OCI-LY7 (cell line): ENCODE results near the gene TMIGD1. TPM values are rescaled to one million over a fixed set of nuclear protein-coding genes. Genes with fewer than 3 reads are reported as not detected.

ENCODE experiments used
- BruUV-seq: library from RNA; stranded (reverse); fragments of 400-500 nt; replicated peaks from 2 replicates; lab custom pipeline; 2021; lab: Mats Ljungman, UMichigan
- CTCF ChIA-PET: fragments of 300-600 bp; sonication (Branson Sonifier 250); formaldehyde crosslinking; loops from one replicate; lab custom pipeline; 2022; ENCODE audit warnings: antibody characterized with exemption; ENCODE audit not compliant: unreplicated experiment; lab: Charles Lee
- POLR2A ChIA-PET: fragments of 300-600 bp; sonication (Branson Sonifier 250); formaldehyde crosslinking; loops from one replicate; lab custom pipeline; 2022; ENCODE audit warnings: antibody characterized with exemption; lab: Charles Lee
- DNase-seq: peaks from one replicate; pipeline ENCODE4 v3.0.0-alpha.2; 2015; ENCODE audit warnings: low spot score
- H2AFZ ChIP-seq: fragments of 200-600 bp; sonication (generic), shearing (Covaris generic); 2 replicates; pipeline ENCODE4 v1.6.1; 2014; ENCODE audit warnings: mild to moderate bottlenecking, antibody characterized with exemption, low read length, moderate library complexity
- H3K27ac ChIP-seq: fragments of 200-600 bp; sonication (generic); 2 replicates; pipeline ENCODE4 v1.5.1; 2014; ENCODE audit warnings: mixed run types, low read depth, mild to moderate bottlenecking, moderate library complexity, low read length, inconsistent platforms; ENCODE audit not compliant: poor library complexity, severe bottlenecking
- H3K36me3 ChIP-seq: fragments of 200-600 bp; sonication (generic); 2 replicates; pipeline ENCODE4 v1.6.1; 2014; ENCODE audit warnings: mild to moderate bottlenecking, antibody characterized with exemption, low read length, moderate library complexity, mixed read lengths; ENCODE audit not compliant: insufficient read depth
- H3K4me1 ChIP-seq: fragments of 200-600 bp; sonication (generic); 2 replicates; pipeline ENCODE4 v1.5.1; 2014; ENCODE audit warnings: mild to moderate bottlenecking, low read length; ENCODE audit not compliant: insufficient read depth, poor library complexity, severe bottlenecking
- H3K4me2 ChIP-seq: fragments of 200-600 bp; sonication (generic); 2 replicates; pipeline ENCODE4 v1.6.1; 2014; ENCODE audit warnings: mild to moderate bottlenecking, low read length
- H3K4me3 ChIP-seq: fragments of 200-600 bp; sonication (generic); 2 replicates; pipeline ENCODE4 v1.5.1; 2014; ENCODE audit warnings: mild to moderate bottlenecking, low read depth, low read length; ENCODE audit not compliant: poor library complexity, severe bottlenecking
- H3K79me2 ChIP-seq: fragments of 200-600 bp; sonication (generic); 2 replicates; pipeline ENCODE4 v1.6.1; 2016; ENCODE audit warnings: low read depth, mild to moderate bottlenecking, low read length, moderate library complexity, mixed read lengths; ENCODE audit not compliant: insufficient read depth
- H3K9me2 ChIP-seq: fragments of 200-600 bp; sonication (generic); 2 replicates; pipeline ENCODE4 v1.6.1; 2016; ENCODE audit warnings: mild to moderate bottlenecking, low read length, mixed read lengths; ENCODE audit not compliant: insufficient read depth
- H3K9me3 ChIP-seq: fragments of 200-600 bp; sonication (generic); 2 replicates; pipeline ENCODE4 v1.6.1; 2014; ENCODE audit warnings: mild to moderate bottlenecking, mixed run types, low read length, mixed read lengths
- H4K20me1 ChIP-seq: fragments of 200-600 bp; sonication (generic); 2 replicates; pipeline ENCODE4 v1.6.1; 2014; ENCODE audit warnings: mild to moderate bottlenecking, antibody characterized with exemption, low read length, moderate library complexity, mixed read lengths; ENCODE audit not compliant: insufficient read depth
- CTCF ChIP-seq: fragments of 200-600 bp; sonication (generic); conservative IDR thresholded peaks from 2 replicates; pipeline ENCODE4 v1.5.1; 2014; ENCODE audit warnings: mild to moderate bottlenecking, antibody characterized with exemption, low read length, moderate library complexity, mixed read lengths
- EZH2phosphoT487 ChIP-seq: fragments of 200-600 bp; sonication (generic); IDR thresholded peaks from 2 replicates; pipeline ENCODE4 v1.6.1; 2018; ENCODE audit warnings: low read depth, borderline replicate concordance, mild to moderate bottlenecking, mixed run types, antibody characterized with exemption, low read length, moderate library complexity, mixed read lengths
- intact Hi-C: fragments of 100-400 bp; cut with micrococcal nuclease; formaldehyde crosslinking; loops from one replicate; pipeline ENCODE4 v1.10.0; 2022; ENCODE audit not compliant: unreplicated experiment
- total RNA-seq, 2 experiments: library from RNA; depleted of rRNA in 1 of 2; stranded (reverse); fragments of >200 nt in 1 of 2; shearing (Covaris generic) in 1 of 2; gene quantifications; 2 replicates each; pipeline ENCODE4 v1.2.3, GENCODE V29; 2014 to 2022

The TMIGD1 gene
- total RNA-seq, 2 experiments from 2014 or later: not detected

DNA sequence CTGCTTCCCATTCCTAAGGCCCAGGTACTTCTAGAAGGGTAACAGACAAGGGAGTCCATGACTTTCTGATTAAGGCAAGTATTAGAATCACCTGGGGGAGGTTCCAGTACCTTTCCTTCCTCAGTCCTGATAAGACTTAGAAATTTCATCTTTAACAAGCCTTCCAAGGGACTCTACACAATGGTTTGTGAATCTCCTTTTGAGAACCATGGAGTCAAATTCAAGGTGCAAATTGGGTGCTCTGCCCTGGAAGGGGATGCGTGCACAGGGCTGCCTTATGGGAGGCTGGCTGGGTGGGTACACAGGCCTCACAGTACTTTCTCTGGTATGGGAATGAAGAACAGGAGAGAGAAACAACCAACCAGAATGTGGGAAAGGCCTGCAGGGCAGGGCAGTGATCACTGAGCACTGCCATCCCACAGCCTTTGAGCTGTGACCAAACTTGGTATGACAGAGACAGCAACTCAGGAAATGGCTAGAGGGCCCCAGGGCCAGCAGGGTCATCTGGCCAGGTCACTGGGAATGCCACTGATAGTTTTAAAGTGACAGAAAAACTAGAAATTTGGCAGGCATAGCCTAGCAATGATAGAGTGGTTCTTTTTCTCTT is 3.6 kb upstream of the TMIGD1 start:
- H4K20me1 ChIP-seq: no peaks in the 10 kb centered on the region
- no peak overlapping the region for H3K4me2 ChIP-seq
- no peak overlapping the region for H3K4me3 ChIP-seq
- DNase-seq: no peak
- no peak overlapping the region for H3K27ac ChIP-seq
- TF ChIP-seq EZH2phosphoT487 (no peak), CTCF (no peak)
- CTCF ChIA-PET: no interaction called here
- peaks cover 2% of the 10 kb centered on the region for H3K4me1 ChIP-seq
- intact Hi-C loops: loop anchor here (2.0 kb wide), 1 partner anchor 39 kb away; no protein-coding TSS in a partner anchor
- BruUV-seq: no TSS peak
- H3K36me3 ChIP-seq: no peaks in the 10 kb centered on the region
- no peaks in the 10 kb centered on the region for H3K9me2 ChIP-seq
- no peaks in the 10 kb centered on the region for H3K9me3 ChIP-seq
- H2AFZ ChIP-seq: no peak overlapping the region
- H3K79me2 ChIP-seq: no peaks in the 10 kb centered on the region
- POLR2A ChIA-PET: no interaction called here

DNA sequence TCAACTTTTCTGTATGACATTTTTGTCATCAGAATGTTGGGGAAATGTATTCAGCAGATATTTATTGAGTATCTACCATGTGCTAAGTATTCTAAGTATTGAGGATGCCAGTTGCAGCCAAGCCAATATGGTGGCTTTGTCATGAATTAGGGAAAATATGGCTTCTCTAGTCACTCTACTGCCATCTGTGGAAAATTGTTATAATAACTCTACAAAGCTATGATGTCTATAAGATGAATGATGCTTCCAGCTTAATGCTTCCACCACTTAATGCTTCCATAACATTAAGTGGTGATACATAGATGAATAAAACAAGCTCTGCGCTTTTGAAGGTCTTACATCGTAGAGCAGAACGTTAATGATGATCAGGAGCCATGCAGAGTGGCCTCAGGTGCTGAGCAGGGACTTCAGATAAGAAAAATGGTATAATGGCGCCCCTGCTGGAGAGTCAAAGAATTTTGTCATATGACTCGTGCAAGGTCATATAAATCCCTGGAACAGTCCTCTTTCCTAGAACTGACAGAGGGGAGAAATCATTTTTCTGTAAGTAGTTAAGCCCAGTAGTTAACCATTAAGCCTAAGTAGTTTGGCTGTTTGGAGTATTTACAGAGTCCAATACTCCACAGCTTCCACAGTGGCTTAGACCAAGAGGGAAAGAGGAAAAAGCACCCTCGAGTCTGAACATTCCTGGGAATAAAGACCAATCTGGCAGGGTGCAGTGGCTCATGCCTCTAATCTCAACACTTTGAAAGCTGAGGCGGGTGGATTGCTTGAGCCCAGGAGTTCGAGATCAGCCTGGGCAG is 2.7 kb upstream of the TMIGD1 start:
- peak overlapping the region; percentile 35 for H3K4me2 ChIP-seq
- H3K79me2 ChIP-seq: no peaks in the 10 kb centered on the region
- H3K4me3 ChIP-seq: no peak overlapping the region
- DNase-seq: peak; percentile 80
- H4K20me1 ChIP-seq: no peaks in the 10 kb centered on the region
- peaks cover 10% of the 10 kb centered on the region for H3K4me1 ChIP-seq
- H3K36me3 ChIP-seq: no peaks in the 10 kb centered on the region
- BruUV-seq: no TSS peak
- H3K27ac ChIP-seq: no peak overlapping the region
- POLR2A ChIA-PET: interaction anchor here (0.9 kb wide), 1 partner anchor 52 kb away, joined by 4 read pairs; no protein-coding TSS in a partner anchor
- H3K9me3 ChIP-seq: no peaks in the 10 kb centered on the region
- H2AFZ ChIP-seq: peak overlapping the region; percentile 23; the same call in 1 of the 2 replicates
- CTCF ChIA-PET: interaction anchor here (0.5 to 1.1 kb wide), 7 partner anchors 10 to 231 kb away, joined by 3 to 10 read pairs (median 3); no protein-coding TSS in a partner anchor
- TF ChIP-seq EZH2phosphoT487 (no peak), CTCF (peak; percentile 100)
- intact Hi-C loops: loop anchor here (1.0 to 2.0 kb wide), 3 partner anchors 38 to 232 kb away; no protein-coding TSS in a partner anchor
- no peaks in the 10 kb centered on the region for H3K9me2 ChIP-seq
